HepG2 (cell line): ENCODE results near the gene CCDC57. TPM values are rescaled to one million over a fixed set of nuclear protein-coding genes. Genes with fewer than 3 reads are reported as not detected.

Experiments
- CCAR2 ChIP-seq: fragments of 200-400 bp; formaldehyde crosslinking; optimal IDR thresholded peaks from 2 replicates; pipeline ENCODE3; 2018; ENCODE audit warnings: low read depth, mild to moderate bottlenecking, low read length, moderate library complexity
- SIX1 ChIP-seq: sonication (generic); formaldehyde crosslinking; IDR thresholded peaks from 2 replicates; pipeline ENCODE4 v1.4.0; 2020; ENCODE audit warnings: missing genetic modification reagents, borderline replicate concordance
- ZBTB7B ChIP-seq: sonication (generic); formaldehyde crosslinking; IDR thresholded peaks from 2 replicates; pipeline ENCODE4 v1.4.0; 2020; ENCODE audit warnings: missing genetic modification reagents
- ZFP62 ChIP-seq: sonication (generic); formaldehyde crosslinking; IDR thresholded peaks from 2 replicates; pipeline ENCODE4 v1.4.0; 2020; ENCODE audit warnings: missing genetic modification reagents
- ZNF230 ChIP-seq: sonication (generic); formaldehyde crosslinking; IDR thresholded peaks from 2 replicates; pipeline ENCODE4 v1.4.0; 2020; ENCODE audit warnings: mild to moderate bottlenecking, missing genetic modification reagents
- ZNF570 ChIP-seq: sonication (generic); formaldehyde crosslinking; IDR thresholded peaks from 2 replicates; pipeline ENCODE4 v1.4.0; 2020; ENCODE audit warnings: mild to moderate bottlenecking, missing genetic modification reagents, borderline replicate concordance
- polyA plus RNA-seq, 8 experiments: library from polyadenylated mRNA; depleted of rRNA in 3 of 8; stranded (reverse) in 7 of 8; unstranded in 1 of 8; fragments of >200 nt; fragmentation: Illumina TruSeq in 4 of 8; extraction: Trizol in 4 of 8; gene quantifications; 2 replicates each; pipeline versions ENCODE4 v1.2.1 to v1.2.3, GENCODE V29; 2011 to 2016; ENCODE audit warnings: low read depth in 4 of 8, missing spikeins in 1 of 8, mixed read lengths in 1 of 8; ENCODE audit not compliant: insufficient read depth in 1 of 8
- total RNA-seq, 5 experiments: library from RNA; depleted of rRNA; stranded (reverse); fragments of >200 nt; fragmentation: Illumina TruSeq; extraction: Trizol; gene quantifications; 2 replicates each; pipeline ENCODE4 v1.2.3, GENCODE V29; 2016; ENCODE audit warnings: low read depth in 1 of 5
- TF ChIP-seq, protein P1 (sequence below): sonication (generic); formaldehyde crosslinking; IDR thresholded peaks from 2 replicates; pipeline ENCODE4 v1.8.1; 2023; ENCODE audit warnings: mild to moderate bottlenecking, inconsistent platforms, moderate library complexity, missing genetic modification reagents, borderline replicate concordance
- TF ChIP-seq, protein P2 (sequence below): sonication (generic); formaldehyde crosslinking; IDR thresholded peaks from 2 replicates; pipeline ENCODE4 v1.8.0; 2022; ENCODE audit warnings: mild to moderate bottlenecking, missing genetic modification reagents
- TF ChIP-seq, protein P3 (sequence below): sonication (generic); formaldehyde crosslinking; IDR thresholded peaks from 2 replicates; pipeline ENCODE4 v1.4.0; 2020; ENCODE audit warnings: missing genetic modification reagents
- TF ChIP-seq, protein P4 (sequence below), 2 experiments: fragments of 450-650 bp in 1 of 2; sonication (generic) in 1 of 2; formaldehyde crosslinking in 1 of 2; IDR thresholded peaks; 2 replicates each; pipeline versions ENCODE4 v1.6.1 to v1.8.0; 2016 to 2022; ENCODE audit warnings: antibody characterized with exemption in 1 of 2, mild to moderate bottlenecking in 1 of 2, missing genetic modification reagents in 1 of 2

The CCDC57 gene
- total and polyA plus RNA-seq, 2 of the 13 experiments (the other 11 are each of a cell fraction or from before 2014, with no cell fraction given), result 59.3 to 59.9 TPM

DNA sequence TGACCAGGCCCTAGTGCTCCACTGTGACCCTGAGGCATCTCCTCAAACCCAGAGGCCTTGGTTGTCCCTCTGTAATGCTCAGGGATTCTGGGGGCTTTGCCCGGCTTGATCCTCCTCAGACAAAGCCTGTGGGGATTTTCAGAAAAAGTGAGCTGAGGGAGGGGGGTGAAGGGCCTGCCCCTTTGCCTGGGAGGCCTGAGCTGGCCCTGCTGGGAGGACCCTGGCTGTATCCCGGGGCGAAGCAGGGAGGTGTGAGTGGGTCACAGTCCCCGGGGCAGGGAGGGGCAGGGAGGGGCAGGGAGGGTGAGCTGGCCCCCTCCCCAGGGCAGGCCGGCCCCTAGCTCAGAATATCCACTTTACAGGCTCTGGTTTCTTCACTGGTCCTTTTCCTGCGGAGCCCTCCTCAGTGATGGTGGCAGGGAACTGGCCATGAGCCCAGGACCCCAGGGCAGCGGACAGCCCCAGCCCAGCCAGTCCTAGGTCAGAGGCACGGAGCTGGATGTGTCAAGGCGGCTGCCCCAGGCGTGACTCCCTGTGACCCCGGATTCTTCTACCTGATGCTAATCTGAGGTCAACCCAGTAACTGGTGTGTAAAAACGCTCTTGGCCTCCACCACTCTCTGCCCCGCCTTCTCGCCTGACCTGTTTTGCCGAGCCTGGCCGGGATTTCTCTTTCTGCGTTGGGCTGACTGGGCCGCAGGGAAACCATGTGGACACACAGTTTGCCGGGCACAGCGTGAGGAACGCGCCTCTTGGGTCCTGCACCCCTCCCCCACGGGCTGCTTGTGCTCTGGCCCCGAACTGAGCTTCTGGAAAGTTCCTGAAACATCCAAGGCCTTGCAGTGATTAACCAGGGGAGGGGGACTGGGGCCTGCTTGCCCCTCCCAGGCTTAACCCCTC is 108.8 kb downstream of the CCDC57 start (continued):
- TF ChIP-seq, protein P1, sequence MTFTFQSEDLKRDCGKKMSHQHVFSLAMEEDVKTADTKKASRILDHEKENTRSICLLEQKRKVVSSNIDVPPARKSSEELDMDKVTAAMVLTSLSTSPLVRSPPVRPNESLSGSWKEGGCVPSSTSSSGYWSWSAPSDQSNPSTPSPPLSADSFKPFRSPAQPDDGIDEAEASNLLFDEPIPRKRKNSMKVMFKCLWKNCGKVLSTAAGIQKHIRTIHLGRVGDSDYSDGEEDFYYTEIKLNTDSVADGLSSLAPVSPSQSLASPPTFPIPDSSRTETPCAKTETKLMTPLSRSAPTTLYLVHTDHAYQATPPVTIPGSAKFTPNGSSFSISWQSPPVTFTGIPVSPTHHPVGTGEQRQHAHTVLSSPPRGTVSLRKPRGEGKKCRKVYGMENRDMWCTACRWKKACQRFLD (CRISPR knock-in tag), result 0 out of 2 replicates have a peak, but pooled peaks have one; percentile 22
- TF ChIP-seq SIX1 (no peak), ZNF230 (peak; percentile 55; the same call in 1 of the 2 replicates), ZBTB7B (CRISPR knock-in tag) (peak; percentile 86; the same call in 1 of the 2 replicates), CCAR2 (no peak), ZNF570 (no peak), ZFP62 (CRISPR knock-in tag) (no peak)
- TF ChIP-seq, protein P2, sequence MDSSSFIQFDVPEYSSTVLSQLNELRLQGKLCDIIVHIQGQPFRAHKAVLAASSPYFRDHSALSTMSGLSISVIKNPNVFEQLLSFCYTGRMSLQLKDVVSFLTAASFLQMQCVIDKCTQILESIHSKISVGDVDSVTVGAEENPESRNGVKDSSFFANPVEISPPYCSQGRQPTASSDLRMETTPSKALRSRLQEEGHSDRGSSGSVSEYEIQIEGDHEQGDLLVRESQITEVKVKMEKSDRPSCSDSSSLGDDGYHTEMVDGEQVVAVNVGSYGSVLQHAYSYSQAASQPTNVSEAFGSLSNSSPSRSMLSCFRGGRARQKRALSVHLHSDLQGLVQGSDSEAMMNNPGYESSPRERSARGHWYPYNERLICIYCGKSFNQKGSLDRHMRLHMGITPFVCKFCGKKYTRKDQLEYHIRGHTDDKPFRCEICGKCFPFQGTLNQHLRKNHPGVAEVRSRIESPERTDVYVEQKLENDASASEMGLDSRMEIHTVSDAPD, result peak; percentile 98
- TF ChIP-seq, protein P3, sequence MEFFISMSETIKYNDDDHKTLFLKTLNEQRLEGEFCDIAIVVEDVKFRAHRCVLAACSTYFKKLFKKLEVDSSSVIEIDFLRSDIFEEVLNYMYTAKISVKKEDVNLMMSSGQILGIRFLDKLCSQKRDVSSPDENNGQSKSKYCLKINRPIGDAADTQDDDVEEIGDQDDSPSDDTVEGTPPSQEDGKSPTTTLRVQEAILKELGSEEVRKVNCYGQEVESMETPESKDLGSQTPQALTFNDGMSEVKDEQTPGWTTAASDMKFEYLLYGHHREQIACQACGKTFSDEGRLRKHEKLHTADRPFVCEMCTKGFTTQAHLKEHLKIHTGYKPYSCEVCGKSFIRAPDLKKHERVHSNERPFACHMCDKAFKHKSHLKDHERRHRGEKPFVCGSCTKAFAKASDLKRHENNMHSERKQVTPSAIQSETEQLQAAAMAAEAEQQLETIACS (CRISPR knock-in tag), result peak; percentile 65
- TF ChIP-seq, protein P4, sequence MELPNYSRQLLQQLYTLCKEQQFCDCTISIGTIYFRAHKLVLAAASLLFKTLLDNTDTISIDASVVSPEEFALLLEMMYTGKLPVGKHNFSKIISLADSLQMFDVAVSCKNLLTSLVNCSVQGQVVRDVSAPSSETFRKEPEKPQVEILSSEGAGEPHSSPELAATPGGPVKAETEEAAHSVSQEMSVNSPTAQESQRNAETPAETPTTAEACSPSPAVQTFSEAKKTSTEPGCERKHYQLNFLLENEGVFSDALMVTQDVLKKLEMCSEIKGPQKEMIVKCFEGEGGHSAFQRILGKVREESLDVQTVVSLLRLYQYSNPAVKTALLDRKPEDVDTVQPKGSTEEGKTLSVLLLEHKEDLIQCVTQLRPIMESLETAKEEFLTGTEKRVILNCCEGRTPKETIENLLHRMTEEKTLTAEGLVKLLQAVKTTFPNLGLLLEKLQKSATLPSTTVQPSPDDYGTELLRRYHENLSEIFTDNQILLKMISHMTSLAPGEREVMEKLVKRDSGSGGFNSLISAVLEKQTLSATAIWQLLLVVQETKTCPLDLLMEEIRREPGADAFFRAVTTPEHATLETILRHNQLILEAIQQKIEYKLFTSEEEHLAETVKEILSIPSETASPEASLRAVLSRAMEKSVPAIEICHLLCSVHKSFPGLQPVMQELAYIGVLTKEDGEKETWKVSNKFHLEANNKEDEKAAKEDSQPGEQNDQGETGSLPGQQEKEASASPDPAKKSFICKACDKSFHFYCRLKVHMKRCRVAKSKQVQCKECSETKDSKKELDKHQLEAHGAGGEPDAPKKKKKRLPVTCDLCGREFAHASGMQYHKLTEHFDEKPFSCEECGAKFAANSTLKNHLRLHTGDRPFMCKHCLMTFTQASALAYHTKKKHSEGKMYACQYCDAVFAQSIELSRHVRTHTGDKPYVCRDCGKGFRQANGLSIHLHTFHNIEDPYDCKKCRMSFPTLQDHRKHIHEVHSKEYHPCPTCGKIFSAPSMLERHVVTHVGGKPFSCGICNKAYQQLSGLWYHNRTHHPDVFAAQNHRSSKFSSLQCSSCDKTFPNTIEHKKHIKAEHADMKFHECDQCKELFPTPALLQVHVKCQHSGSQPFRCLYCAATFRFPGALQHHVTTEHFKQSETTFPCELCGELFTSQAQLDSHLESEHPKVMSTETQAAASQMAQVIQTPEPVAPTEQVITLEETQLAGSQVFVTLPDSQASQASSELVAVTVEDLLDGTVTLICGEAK (IDR thresholded peaks at IDR 0.05), result no peak
- TF ChIP-seq, protein P4 (CRISPR knock-in tag; IDR thresholded peaks at IDR 0.05), result peak; percentile 88
